Cerebellar nuclear complex (tissue), 1 donor: ENCODE data around the gene RHCG.

Experiments used
- DNase-seq, 2 experiments: peaks; one replicate each; lab custom pipeline; 2025; lab: John Stamatoyannopoulos, UW

RHCG gene

DNA sequence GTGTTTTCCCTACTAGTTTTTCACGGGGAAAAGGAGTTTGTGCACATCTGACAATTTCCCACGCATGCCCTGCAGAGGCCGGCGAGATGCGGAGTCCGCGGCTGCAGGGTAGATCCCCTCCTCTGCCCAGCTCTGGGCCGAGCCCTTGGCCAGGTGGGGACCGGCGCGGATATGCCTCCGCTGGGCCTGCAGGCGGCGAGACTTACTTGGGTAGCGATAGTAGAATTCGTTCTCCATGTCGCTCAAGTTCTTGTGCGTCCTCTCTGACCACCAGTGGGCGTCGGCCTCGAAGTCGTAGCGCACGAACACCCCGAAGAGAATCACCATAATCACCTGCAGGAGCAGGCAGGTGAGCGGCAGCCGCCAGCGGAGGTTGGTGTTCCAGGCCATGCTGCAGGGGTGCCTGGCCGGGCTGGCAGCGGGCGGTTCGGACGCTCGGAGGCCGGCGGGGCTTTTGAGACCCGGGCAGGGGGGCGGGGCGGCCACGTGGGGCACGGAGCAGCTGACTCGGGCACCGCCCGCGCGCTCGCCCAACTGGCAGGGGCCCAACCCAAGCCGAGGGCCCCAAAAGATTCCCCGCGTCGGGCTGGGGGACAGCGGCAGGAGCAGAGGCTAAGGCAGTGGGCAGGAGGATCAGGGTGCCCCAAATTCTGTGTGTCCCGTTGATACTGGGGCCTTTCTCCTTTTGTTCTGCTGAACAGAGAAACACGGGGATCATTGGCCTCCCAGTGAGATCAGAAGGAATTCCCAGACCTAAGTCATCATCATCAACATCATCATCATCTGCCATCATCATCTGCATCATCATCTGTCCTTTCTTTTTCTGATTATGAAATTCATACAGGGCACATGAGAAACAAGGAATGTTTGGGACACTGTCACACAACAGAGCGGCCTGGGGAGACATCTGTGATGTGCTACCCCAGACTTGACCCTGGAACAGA is at the start of gene RHCG:
Gene RHCG (minus strand): TSS at position 429 of the 944 bp plus-strand sequence. CDS start 39 bp downstream, at position 390.
- no peak for DNase-seq

DNA sequence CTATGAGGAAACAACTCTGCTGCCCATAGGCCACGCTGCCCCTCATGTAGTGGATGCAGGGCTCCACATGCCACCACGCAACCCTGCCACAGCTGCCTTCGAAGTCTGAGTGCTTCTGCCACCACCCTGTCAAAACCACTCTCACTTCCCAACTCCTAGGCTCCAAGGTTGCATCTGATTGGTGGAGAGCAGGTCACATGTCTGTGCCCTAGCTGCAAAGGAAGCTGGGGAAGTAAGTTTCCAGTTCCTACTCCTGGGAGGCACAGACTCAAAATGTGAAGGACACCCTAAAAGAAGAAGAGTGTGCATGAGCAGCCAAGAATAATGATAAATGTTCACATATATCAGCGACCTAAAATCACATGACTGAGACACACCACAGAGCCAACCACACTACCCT is 47.0 kb upstream of the RHCG start:
- no peak for DNase-seq

DNA sequence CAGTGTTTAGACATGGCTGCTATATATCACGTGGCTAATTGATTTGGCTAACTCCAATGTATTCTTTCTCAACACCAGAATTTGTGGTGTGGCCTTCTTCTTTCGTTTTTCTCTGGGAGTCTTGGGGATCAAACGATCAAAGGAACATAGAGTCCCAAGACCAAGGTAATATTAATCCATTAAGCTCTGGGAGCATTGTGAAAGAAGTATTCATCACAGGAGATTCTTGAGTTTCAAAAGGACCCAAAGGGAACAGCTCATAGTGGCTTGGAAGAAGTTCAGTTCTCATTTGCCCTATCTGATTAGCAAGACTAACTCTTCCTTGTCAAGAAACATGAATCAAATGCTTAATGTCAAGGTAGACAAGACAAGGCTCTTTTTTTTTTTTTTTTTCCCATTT is 46.0 kb upstream of the RHCG start:
- DNase-seq = no peak

DNA sequence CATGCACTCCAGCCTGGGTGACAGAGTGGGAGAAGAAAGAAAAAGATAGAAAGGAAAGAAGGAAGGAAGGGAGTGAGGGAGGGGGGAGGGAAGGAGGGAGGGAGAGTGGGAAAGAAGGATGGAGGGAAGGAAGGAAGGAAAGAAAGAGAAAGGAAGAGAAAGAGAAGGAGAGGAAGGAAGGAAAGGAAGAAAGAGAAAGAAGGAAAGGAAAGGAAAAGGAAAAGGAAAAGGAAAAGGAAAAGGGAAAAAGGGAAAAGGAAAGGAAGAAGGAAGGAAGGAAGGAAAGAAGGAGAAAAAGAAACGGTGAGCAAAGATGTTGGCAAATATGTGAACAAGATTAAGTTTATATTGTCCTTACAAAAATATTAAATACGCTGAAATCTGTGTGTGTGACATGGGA is 42.6 kb upstream of the RHCG start:
- DNase-seq = no peak

DNA sequence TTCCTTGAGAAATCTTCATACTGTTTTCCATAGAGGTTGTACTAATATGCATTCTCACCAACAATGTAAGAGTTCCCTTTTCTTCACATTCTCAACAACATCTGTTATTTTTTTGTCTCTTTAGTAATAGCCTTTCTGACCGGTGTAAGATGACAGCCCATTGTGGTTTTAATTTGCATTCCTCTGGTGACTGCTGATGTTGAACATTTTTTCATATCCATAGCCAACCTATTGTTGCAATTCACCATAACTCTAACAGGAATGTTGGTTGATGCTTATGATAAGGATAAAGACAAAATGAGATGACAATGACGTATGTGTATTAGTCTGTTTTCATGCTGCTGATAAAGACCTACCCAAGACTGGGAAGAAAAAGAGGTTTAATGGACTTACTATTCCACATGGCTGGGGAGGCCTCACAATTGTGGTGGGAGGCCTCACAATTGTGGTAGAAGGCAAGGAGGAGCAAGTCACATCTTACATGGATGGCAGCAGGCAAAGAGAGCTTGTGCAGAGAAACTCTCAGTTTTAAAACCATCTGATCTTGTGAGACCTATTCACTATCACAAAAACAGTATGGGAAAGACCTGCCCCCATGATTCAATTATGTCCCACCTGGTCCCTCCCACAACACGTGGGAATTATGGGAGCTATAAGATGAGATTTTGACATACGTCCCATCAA is 37.6 kb upstream of the RHCG start:
- DNase-seq = no peak

DNA sequence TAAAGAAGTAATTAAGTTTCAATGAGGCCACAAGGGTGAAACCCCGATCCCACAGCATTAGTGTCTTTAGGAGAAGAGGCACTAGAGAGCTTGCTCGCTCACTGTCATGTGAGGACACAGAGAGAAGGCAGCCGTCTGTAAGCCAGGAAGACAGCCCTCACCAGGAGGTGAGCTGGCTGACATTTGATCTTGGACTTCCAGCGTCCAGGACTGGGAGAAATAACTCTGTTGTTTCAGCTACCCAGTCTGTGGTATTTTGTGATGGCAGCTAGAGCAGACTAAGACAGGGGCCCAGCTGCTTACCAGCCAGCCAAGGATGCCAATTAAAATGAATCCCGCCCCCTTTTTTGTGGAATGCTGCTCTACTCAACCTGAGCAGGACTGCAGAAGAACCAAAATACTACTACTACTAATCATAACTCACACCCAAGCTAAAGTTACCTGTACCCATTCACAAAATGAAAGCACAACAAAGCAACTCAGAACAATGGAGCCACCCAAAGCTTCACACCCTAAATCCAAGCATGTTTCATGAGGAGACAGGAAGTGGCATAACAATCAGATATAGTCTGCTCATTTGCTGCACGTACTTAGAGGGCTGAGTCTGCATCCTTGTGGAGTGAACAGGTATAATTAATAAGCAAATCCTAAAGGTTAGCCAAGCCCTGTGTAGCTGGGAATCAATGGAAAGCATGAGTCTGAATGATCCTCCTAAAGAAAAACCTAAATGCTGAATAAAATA is 35.6 kb upstream of the RHCG start:
- DNase-seq = no peak

DNA sequence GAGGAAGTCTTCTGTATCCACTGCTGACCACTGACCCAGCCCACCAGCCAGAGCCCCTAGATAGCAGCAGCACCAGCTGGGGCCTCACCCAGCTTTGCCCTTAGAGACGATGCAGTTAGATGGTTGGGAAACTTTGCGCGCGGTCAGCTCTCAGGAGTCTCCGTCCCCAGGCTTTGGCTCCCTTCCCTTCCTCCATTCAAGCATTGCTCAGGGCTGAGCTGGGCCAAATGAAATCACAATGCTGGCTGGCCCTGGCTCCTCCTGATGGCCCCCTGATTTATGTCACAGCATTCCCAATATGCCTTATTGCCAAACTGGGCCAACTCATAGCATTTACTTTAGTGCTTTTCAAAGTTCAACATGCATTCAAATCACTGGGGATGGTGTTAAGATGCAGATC is 34.6 kb upstream of the RHCG start:
- no peak for DNase-seq

DNA sequence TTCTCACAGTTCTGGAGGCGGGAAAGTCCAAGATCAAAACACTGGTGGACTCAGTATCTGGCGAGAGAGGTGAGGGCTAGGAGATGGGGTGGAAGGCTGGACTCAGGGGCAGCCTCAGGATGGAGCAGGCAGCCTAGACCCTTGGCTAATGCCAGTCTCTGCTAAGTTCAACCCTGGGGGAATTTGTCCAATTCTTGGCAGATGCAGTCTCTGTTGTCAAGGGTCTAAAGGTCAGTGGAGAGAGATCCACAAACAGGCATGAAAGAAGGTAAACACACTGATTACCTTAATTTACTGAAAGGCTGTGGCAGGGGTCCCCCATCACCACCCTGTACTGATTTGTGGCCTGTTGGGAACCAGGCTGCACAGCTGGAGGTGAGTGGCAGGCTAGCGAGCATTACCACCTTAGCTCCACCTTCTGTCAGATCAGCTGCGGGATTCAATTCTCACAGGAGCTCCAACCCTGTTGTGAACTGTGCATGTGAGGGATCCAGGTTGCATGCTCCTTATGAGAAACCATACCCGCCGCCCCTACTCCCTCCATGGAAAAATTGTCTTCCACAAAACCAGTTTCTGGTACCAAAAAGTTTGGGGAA is 32.5 kb upstream of the RHCG start:
- DNase-seq = no peak

DNA sequence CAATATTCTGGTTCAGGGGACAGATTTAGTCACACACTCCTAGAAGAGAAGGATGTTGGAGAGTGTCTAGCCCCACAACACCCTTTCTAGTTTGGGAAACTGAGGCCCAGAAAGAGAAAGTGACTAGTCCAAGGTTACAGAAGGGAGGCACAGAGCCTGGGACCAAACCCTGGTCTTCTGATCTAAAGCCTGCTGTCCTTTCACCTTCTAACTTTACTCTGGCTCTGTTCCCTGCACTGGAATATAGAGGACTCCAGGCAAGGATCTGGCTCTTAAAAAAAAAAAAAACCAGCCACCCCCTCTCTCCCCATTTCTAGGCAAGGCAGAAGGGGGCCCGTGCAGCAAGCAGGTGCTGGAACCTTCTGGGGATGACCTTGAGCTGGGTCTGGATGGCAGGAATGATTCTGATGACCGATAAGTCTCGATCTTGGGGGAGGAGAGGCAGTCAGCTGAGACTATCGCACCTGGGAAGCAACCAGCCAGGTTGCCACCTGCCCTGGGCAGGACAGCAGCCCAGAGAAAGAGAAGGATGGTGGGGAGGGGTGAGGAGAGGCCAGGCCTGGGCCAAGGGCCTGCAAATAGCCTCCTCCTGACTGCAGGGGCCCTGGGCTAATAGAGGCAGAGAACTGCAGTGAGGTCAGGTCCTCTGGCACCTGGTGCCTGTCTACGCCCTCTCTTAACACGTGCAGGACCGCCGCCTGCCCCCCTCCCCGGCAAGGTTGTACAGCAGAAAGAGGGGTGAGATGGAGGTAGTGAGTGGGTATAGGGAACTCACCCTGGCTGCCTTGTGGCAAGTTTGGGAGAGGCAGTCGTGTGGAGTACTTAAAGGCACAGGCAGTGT is 30.4 kb upstream of the RHCG start:
- no peak for DNase-seq

DNA sequence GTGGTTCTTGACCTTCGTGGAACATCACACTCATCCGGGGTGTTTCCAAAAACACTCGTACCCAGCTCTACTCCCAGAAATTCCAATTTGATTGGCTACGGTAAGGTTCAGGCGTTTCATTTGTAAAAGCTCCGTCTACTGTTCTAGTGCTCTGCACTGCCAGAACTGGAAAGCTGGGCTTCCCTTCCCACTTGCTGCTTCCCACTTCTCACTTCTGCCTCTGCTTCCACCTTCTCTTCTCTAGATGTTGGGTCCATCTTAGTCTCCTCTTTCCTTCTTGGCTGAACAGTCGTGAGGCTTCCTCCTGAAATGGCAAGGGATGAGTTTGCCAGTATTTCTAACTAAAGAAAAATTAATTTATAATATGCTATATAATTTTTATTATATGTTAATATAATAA is 29.8 kb upstream of the RHCG start:
- DNase-seq = no peak

DNA sequence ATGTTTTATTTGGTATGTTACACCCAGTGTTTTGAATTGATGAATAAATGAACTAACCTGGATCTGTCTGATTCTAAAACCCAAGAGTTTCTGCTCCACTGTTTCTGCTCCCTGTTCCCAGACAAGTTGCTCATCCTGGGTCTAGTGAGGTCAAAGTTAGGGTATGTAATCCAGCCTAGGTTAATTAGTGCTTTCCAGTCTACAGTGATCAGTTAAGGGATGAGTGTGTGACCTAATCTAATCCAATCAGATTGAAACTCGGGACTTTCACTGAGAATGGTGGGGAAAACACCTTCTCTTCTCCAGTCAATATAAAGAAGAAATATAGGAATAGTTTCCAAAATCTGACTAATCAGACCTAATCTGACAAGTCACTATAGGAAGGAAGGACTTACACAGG is 27.8 kb upstream of the RHCG start:
- no peak for DNase-seq

DNA sequence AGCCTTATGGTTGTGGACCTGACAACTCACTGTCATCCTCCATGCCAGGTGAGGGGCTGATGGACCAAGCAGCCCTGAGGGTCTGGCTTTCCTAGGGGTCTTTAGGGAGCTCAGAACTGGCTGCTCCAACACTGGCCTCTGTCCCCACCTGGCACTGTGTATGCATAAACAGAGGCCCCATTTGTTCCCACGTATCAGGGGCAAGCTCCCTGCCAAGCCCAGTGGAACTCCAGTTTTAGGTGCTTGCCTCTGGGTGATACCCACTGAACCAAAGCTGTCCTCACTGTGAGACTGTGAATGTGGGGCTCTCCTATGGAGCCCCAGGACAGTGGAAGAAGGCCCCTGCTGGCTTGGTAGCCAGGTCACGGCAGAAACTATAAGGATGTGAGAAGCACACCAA is 26.7 kb upstream of the RHCG start:
- no peak for DNase-seq

DNA sequence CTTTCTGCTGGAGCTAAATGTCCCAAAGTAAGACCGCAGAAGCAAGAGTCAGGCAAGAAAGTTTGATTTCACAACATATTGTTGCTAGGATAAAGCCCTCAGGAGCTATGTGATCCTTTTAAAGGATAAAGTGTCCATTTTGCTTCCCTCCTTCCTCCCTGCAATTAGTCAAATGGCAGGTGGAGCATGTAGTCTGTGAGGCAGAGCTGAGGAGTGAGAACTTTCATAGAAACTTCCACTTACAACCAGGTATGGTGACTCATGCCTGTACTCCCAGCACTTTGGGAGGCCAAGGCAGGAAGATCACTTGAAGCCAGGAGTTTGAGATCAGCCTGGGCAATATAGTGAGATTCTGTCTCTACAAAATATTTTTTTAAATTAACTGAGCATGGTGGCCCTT is 25.2 kb upstream of the RHCG start:
- no peak for DNase-seq

DNA sequence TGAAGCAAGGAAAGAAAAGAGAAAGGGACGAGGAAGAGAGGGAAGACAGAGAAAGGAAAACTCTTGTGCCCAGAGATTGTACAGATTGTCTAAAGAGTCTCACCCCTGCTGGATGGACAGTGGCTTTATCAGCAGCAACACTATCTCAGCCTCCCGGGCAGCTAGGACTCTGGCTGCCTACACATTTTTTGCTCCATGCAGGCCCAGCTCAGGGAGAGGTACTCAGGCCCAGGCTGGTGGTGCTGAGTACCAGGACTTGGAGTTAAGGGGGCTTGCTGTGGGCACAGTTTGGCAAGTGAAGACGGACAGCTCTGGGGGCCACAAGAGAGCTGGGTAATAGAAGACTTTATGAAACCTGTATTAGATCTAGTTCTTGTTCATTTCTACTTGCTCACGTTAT is 19.1 kb upstream of the RHCG start:
- DNase-seq = no peak

DNA sequence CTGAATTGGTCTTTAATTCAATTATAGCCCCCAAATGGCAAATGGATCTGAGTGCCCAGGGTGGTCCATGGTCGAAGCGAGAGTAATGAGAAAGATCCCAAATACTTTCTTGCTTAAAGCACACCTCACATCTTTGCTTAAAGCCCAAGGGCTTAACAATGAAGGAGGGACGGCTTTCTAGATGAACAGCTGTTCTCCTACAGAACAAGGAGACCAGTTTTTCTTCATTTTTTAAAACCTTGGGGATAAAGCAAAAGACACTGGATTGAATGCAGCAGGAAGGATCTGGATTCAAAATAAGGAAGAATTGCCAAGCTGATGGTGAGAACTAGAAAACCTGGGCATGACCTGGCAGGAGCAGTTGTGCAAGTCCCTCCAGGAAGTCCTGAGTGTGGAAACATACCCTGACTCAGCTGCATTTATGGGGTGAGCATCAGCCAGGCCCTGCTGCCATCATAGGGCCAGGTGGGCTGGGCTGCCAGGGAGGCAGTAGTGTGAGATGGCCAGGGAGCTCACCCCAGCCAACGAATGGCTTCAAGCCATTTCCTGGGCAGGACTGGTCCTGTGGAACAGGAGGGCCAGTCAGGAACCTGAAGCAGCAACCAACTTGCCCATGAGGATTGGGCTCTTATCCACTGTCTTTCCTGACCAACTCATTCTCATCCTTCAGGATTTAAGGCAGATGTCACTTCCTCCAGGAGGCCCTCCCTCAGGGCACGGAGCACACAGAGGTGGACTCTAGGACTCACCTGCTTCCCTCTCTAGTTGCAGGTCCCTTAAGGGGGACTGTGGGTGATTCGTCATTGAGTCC is 18.4 kb upstream of the RHCG start:
- DNase-seq = no peak

DNA sequence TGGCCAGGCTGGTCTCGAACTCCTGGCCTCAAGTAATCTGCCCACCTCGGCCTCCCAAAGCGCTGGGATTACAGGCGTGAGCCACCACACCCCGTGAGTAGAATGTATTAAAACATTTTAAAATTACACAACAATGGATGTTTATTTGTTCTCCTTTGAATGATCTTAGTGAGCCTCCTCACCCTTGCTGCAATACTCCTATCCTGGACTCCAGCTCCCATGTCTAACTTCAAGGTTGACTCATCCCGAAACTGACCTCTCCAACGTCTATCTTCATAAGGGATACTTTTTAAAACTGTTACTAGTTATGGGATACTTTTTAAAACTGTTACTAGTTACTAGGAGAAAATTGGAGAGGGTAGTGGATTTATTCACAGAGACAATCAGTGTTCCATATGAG is 17.8 kb upstream of the RHCG start:
- DNase-seq = no peak

DNA sequence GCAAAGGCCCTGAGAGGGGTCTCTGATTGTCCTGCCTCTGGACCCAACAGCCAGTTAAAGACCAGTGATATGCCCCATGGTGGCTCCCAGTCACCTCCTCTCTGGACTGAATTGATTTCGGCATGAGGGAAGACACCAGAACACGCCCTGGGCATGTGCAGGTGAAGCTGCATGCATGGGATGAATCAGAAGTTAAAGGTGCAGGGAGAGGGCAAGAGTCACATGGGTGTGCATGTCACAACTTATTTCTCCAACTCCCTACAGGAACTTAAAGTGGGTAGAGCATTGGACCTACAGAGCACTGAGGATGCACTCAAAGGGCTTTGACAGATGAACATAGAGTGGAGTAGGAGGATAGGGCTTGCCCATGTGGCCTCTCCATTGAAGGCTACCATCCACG is 16.9 kb upstream of the RHCG start:
- DNase-seq = no peak

DNA sequence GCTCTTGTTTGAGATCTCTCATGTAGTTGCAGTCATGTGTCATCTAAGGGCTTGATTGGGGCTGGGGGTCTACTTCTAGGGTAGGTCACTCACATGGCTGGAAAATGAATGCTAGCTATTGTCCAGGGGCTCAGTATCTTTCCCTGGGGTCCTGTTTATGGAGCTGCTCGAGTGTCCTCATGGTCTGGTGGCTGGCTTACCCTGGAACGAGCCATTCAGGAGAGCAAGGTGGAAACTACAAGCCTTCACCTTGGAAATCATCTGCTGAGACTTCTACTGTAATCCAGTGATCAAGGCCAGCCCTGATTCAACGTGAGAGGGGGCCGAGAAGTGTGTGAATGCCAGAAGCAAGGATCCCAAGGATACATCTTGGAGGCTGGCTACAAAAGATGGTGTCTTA is 16.2 kb upstream of the RHCG start:
- no peak for DNase-seq

DNA sequence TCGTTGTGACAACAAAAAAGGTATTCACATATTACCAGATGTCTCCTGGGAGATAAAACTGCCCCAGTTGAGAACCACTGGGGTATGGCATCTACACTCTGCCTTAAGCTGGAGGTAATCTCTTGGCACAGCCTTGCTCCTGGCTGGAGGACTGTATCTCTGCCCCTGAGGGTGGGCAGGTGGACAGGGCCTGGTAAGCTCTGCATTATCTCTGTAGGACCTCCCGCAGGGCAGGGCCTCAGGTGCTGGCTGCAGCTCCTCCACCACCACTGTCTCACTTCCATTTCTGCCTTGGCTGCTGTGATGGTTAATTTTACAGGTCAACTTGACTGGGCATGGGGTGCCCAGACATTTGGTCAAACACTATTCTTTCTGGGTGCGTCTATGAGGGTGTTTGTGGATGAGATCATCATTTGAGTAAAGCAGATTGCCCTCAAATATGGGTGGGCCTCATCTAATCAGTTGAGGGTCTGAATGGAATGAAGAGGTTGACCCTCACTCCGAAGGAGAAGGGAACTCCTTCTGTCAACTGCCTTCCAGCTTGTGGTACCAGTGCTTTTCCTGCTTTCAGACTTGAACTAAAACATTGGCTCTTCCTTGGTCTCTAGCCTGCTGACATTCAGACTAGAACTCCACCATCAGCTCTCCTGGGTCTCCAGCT is 9.8 kb upstream of the RHCG start:
- no peak for DNase-seq

DNA sequence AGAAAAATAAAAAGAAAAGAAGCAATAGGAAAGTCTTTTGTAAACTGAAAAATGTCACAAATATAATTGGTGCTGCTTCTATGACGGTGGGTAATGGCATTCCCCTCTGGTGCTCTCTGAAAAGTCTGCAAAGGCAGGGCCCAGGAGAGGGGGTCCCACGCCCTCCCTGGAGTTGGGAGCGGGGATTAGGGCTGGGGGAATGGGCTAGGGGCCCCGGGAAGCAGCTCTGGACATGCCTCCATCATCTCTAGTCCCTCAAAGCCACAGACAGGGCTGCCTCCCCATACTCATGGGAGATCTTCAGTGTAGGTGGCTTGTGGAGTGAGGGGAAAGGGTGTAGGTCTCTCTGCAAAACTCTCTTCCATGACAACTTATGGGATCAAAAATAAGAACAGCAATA is 7.8 kb upstream of the RHCG start:
- no peak for DNase-seq
